Suppressor macrophage treated with lipopolysaccharide for 1 hour (primary cell): Measurements from ENCODE around the gene RANGRF.

ENCODE experiments used
- DNase-seq, 3 donors: peaks; one replicate each; pipeline ENCODE4 v3.0.0-alpha.2; 2020 to 2022

Gene RANGRF

DNA sequence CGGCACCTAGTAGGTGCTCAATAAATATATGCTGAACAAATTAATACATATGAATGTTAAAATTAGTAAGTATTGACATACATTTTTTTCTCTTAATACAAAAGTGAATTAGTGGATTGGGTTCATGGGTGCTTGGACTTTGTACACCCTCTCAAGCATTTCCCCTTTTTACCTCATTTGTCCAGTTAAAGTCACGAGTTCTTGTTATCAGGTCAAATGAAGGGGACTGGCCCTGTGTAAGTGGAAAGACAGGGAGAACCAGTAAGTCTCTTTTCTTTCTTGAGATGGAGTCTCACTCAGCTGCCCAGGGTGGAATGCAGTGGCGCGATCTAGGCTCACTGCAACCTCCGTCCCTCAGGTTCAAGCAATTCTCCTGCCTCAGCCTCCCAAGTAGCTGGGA is 13.7 kb upstream of the RANGRF start:
- DNase-seq: no peak

DNA sequence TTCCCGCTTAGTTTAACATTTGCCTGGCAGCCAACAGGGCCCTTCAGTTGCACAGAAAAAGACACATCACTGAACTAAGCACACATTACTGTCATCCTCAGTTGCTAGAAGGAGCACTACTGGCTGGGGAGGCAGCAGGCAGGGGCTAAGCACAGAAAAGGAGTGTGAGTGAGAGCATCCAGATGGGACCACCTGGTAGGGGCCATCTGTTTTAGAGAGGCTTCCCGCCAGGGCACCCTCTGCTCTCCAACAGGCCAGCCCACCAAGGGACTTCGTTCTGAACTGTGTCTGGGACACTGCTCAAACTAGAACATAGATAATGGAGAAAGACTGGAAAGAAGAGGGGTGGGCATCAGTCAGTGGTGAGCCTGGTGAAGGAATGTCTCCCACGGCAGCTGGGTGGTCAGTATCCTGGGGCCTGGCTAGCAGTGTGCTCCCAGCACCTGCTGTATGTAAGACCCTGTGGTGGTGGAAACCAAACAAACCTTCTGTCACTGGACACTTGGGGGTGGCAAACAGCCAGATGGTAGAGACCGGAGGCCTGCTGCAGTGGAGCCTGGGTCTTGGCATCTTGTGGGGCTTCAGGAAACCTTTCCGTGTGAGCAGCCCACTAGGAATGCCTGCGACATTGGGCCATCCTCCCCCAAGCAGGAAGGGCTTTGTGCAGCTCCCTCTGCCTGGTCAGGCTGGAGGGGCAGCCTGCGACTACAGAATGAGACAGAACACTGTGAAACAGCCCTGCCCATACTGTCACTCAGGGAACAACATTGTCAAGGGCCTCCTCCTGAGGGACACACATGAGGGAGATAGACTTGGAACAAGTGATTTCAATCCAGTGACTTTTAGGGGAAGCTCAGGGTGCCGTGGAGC is 12.8 kb upstream of the RANGRF start:
- DNase-seq: no peak

DNA sequence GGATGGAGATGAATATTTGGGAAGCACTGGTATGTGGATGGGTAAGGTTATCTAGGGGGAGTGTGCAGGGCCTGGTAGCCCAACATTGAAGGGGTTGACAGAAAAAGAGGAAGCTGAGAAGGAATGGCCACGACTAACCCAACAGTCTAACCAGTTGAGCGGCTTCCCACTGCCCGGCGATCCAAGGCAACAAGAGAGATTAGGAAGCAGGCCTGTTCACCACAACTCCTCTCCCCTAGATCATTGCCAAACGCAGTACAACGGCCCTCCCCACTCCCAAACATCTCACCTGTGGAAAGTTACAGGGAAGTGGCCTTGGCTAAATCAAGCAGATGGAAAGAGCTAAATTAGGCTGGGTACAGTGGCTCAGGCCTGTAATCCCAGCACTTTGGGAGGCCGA is 11.2 kb upstream of the RANGRF start:
- DNase-seq: no peak

- no peak for DNase-seq
Observed at GRCh38 chr17:8282345-8282744, 6.1 kb upstream of the RANGRF start.

DNA sequence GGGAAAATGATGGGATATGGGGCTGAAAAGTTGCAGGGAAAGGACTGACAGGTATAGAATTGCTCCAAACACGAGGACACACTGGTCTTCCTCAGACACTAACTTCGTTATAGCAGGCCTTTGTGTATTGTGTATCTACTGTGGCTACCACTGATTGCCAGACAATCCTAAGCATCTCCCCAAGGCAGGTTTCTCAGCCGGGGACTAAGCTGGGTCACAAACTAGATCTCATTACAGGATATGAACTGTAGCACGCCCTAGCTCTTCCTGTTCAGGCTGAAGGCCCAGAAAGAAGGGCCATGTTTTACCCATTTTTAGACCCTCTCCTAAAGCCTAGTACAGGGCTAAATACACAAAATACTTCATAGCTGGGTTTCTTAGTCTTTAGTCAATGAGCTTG is 5.1 kb upstream of the RANGRF start:
- no peak for DNase-seq

DNA sequence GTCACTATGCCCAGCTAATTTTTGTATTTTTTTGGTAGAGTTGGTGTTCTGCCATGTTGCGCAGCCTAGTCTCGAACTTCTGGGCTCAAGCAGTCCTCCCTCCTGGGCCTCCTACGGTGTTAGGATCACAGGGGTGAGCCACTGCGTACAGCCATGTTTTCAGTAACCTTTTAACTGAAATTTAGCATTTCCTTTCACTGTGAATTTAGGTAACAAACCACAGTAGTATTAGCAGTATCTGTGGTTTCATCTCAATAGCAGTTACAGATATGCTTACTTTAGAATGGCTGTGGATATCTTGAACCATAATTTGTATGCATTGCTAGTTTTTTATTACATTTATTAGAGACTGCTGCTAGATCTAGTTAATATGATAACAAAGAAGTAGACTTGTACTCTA is 4.3 kb upstream of the RANGRF start:
- DNase-seq: no peak

- peak; percentile 29 to 43 (median 33) for DNase-seq
Observed at GRCh38 chr17:8285270-8286181, 2.9 kb upstream of the RANGRF start.

DNA sequence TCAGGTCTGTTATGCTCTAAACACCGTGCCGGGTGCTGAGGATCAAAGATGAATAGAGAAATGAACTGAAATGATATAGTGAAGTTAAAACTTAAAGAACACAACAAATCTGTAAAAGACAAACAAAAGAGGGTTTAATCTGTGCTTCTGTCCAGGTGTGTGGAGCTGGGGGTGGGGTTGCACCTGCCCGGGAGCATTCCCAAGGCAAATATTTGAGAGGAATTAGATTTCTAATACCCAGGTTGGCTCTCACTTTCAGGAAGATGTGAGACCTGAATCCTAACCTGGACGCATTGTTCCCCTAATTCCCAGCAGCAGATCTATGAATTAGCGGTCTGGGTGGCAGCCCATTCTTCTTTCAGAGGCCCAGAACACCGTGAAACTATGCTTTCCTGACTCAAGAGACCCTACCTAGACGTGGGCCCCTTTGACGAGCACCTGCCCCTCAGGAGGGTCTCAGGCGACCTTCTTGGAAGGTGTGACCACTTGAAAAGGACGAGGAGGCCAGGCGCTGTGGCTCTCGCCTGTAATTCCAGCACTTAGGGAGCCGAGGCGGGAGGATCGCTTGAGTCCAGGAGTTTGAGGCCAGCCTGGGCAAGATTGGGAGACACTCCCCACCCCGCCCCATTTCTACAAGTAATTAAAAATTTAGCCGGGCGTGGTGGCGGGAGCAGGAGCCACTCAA is 677 bp upstream of the RANGRF start:
- DNase-seq: no peak

DNA sequence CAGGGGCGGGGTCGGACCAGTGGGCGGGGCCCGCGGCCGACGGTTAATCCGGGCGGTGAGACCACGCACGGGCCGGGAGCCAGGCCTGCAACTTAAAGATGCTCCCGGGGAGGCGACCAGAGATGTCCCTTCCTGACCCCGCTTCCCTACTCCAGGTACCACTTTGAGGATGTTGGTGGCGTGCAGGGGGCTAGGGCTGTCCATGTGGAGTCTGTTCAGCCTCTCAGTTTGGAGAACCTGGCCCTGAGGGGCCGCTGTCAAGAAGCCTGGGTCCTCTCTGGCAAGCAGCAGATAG is 580 bp downstream of the RANGRF start:
- no peak for DNase-seq

GRCh38 chr17:8290043-8290442 is 1.6 kb downstream of the RANGRF start:
- peak; percentile 23 to 42 (median 32) for DNase-seq

DNA sequence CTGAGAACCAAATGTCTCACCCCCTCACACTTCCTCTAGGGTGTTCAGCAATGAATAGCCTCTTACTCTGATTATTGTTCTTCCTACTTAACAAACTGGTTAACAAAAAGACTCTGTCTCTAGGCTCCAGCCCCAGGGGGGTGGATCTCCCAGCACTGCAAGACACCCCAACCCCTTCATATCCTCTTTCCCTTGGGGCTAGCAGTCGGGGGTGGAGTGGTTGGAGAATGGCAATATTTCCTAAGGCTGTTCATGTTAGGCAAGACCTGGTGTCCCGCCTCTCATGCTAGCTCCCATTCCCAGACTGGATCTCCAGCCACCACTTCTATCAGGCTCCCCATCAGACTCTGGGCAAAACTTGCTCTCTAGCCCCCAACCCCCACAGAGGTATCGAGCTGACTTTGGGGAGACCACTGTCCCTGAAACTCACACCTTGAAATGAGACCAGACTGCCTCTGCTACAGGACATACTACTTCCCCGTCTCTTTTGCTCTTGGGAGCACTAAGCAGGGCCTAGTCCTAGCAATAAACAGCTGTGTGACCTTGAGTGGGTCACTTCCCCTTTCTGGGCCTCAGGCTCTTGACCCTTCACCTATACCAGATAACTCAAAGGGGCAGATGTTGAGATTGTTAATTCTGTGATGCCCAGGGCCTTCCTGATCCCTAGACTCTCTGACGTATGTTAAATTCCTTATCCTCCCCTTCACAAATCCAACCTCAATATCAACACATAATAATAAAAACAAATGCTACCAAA is 4.3 kb downstream of the RANGRF start:
- DNase-seq: peak; percentile 43 to 61 (median 60)

GRCh38 chr17:8294361-8294760 is 5.9 kb downstream of the RANGRF start:
- peak in 1 of 3 donors; percentile 17 for DNase-seq

DNA sequence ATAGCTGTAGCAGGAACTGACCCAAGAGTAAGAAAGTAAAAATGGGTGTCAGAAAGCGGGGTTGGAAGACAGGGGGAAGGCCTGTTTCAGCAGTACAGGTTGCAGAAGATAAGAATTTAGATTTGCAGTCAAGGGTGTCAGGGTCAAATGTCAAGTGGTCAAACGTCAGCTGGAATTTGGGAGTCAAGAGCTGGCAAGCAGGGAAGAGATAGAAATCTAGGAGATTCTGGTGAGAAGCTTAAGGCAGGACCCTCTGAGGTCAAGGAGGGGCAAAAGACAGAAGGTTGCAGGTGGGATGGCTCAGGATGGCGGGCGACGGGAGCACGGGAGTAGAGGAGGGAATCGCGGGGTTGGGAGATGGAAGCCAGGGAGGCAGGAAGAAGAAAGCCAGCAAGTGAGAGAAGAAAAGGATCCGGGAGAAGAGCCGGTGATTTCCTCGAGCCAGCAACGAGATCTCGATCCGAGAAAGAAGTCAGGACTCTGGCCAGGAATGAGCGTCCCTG is 6.4 kb downstream of the RANGRF start:
- DNase-seq: peak in 1 of 3 donors; percentile 6

DNA sequence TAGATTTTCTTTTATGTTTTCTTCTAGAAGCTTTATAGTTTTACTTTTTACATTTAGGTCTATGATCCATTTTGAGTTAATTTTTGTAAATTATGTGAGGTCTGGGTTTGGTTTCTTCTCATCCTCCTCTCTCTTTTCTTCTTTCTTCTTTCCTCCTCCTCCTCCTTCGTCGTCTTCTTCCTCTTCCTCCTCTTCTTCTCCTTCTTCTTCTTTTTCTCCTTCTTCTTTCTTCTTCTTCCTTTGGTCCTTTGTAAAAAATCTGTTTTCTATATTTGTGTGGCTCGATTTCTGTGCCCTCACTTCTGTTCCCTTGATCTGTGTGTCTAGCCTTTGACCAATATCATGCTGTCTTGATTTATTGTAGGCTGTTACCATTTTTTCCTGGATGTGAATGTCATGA is 11.8 kb downstream of the RANGRF start:
- peak in 1 of 3 donors; percentile 11 for DNase-seq

GRCh38 chr17:8300627-8301242 is 12.3 kb downstream of the RANGRF start:
- peak; percentile 75 to 82 (median 78) for DNase-seq

DNA sequence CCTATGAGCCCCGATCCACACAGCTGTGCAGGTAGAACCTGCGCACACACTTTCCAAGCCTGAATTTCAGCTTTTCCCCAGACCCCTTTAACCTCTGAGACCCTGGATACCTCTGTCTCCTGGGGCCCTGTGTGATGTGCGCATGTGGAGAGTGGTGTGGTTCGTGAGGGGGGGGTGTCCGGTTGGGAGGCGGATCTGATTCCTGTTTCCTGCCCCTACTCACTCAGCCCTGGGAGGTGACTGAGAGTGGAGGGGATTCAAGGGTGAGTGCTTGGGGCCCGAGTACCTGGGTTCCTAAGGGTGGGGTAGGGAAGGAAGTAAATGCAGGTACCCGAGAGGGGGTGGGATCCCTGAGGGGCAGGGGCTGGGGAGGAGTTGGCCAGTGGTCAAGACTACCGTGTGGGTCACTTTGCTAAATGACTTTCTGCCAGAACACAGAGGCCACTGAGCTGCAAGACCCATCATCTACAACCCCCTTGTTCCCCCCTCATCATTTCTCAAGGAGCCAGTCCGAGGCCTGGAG is 22.2 kb downstream of the RANGRF start:
- no peak for DNase-seq

DNA sequence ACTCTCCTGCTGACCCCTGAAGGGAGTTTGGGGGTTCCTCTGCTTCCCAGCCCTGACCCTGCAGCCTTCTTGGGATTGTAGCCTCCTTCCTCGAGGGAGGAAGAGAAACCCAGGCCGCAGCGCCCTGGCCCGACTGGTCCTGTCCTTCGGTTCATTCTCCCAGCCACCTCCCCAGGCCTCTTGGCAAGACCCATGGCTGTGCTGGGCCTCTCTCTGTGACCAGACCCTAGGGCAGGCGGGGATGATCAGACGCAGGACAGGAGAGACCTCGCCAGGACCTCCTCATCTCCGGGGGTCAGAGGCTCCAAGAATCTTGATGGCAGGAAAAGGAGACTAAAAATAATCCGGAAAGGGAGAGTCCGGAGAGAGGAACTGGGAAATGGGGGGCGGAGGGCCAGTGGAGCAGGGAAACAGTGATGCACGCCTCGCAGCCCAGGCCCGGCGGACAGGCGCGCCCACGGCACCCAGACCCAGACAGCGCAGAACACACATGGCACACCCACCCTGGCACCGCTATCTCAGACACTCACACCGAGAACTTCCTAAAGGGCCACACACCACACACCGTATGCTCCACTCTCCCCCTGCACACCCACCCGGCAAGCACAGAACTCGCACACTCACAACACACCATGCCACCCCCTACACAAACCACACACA is 22.8 kb downstream of the RANGRF start:
- DNase-seq: no peak

DNA sequence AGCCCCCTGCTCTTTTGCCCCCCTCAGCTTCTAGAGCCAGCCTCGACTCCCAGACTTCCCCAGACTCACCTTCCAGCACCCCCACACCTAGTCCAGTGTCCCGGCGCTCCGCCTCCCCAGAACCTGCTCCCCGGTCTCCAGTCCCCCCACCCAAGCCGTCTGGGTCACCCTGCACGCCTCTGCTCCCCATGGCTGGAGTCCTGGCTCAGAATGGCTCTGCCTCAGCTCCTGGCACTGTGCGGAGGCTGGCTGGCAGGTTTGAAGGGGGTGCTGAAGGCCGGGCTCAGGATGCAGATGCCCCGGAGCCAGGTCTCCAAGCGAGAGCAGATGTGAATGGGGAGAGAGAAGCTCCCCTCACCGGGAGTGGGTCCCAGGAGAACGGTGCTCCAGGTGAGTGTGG is 23.8 kb downstream of the RANGRF start:
- DNase-seq: no peak

GRCh38 chr17:8312726-8313600 is 24.5 kb downstream of the RANGRF start:
- DNase-seq: no peak
